Neural cell (in vitro differentiated cells): ENCODE data around the gene IL10RA.

ENCODE experiments used
- CTCF ChIP-seq: fragments of 450-650 bp; IDR thresholded peaks from 2 replicates; pipeline ENCODE4 v1.5.1; 2014; ENCODE audit warnings: antibody characterized with exemption, mild to moderate bottlenecking, moderate library complexity; ENCODE audit not compliant: poor library complexity, severe bottlenecking
- RAD21 ChIP-seq: fragments of 450-650 bp; conservative IDR thresholded peaks from 2 replicates; pipeline ENCODE4 v1.6.1; 2014; ENCODE audit warnings: antibody characterized with exemption, mild to moderate bottlenecking, moderate library complexity

DNA sequence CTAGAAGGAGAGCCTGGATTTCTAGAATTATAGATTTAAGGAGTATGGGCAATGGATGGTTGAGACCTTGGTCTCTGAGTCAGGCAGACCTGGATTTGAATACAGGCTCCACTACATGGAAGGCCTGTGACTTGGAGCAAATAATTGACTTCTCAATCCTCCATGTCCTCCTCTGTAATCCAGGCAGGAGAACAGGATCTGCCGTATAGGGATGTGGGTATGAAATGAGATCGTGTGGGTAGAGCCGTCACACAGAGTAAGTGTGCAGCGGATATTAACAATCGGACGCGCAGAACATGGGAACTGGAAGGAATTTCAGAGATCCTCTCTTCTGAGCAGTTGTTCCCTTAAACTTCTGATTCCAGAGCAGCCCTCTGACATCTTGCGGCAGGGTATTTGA is 45.5 kb upstream of the IL10RA start:
- no peak for TF ChIP-seq CTCF
- no peak for TF ChIP-seq RAD21
